Stimulated activated naive CD8-positive, alpha-beta T cell treated with anti-CD3 and anti-CD28 coated beads, Interleukin-15, Interleukin-2, amounts not matched to agents 100 U/mL and 50 U/mL, for 24 hours (primary cell): ENCODE results near the gene NPLOC4.

Experiments
- ATAC-seq: fragments of 150-1000 bp; cut with Tn5 transposase; one replicate; pipeline ENCODE4 v1.10.0; 2021
- DNase-seq: peaks from one replicate; pipeline ENCODE4 v3.0.0; 2021

NPLOC4 gene

DNA sequence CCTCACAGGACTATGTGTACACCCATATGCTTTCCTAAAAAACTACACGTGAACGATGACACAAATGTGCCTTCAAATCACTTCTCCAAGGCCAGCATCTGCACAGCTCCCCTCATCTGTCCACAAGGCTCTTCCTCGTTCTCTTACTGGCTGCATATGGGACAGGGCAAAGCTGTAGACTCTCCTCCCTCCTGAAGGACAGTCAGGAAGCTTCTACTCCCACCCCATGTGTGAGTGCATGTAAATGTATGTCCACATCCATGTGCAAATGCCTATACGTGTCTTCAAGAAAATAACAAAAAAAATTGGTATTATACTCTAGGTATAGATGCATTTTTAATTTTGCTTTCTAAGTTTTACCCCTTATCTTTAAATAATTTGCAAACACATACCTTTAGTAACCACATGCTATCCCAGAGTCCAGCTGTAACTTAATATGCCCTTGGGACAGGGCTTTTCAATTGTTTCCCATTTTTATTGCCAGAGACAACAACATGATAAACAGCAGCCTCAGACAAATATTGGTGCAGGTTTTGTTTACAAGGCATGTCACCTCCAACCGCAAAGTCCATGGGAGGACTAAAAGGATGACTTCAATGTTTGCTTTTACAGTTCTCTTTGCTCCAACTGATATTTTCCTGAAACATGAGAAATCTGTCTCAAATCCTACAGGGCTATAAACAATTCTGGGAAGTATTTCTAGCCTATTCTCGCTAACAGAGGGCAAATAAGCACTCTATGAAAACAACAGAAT lies 53.1 kb downstream of the NPLOC4 start:
- ATAC-seq = no peak
- no peak for DNase-seq

DNA sequence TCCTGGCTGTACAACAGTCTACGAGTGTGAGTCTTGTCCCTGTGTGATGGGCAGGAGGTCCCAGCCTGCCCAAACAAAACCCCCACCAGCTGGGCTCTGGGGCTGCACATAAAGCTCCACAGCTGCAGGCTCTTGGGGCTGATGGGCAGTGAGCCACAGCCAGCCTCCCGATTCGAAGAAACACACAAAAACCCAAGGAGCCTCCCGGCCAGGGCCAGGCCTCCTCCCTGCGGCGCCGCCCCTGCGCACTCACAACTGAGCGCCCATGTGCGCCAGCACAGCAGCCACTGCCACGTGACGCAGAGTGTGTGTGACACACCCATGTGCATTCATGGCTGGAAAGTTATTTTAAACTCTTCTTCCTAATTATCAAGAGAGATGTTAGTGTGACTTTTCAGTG lies 54.2 kb downstream of the NPLOC4 start:
- no peak for ATAC-seq
- DNase-seq = no peak

DNA sequence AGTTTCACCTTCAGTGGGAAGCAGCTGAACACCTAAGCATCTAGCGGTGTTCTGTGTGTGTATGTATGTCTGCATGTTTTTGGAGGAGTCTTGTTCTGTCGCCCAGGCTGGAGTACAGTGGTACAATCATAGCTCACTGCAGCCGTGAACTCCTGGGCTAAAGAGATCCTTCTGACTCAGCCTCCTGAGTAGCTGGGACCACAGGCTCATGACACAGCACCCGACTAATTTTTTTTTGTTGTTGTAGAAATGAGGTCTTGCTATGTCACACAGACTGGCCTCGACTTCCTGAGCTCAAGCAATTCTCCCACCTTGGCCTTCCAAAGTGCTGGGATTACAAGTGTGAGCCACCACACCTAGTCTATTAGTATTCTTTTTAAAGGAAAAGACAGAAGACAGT lies 54.6 kb downstream of the NPLOC4 start:
- no peak for DNase-seq
- ATAC-seq = no peak

DNA sequence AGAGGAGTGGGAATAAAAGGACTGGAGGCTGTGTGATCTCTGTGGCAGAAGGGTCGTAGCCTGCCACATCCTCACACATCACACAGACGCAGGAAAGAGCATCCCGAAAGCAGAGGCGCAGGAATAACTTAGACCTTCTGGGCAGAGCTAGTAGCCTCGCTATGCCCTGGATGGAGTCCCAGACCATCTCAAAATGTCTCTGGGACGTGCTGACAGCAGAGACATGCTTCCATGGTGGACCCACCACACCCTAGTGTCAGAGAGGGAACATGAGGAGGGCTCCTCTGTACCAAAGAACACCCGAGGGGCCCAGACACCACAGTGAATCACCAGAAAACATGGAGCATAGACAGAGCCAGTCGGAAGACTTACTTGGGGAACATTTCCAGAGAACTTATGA lies 55.2 kb downstream of the NPLOC4 start:
- no peak for ATAC-seq

DNA sequence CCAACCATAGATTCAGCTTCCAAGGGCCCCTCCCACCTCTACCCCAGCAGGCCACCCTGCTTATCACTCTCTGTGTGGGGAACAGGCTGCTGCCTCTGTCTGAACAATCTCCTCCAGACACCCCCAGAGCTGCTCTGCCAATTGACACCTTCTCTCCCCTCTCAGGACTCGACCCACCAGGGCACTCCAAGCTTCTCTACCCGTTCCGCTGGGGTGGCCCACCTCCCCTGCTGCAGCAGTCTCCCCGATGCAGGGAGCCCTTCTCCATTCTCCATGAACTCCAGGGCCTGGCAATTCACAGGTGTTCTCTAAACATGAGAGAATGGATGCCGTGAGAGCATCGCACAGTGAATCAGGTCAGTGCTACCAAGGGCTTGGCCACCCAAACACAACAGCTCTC lies 56.4 kb downstream of the NPLOC4 start:
- ATAC-seq (no peak), DNase-seq (no peak)

More for the DNA sequence above, 55.2 kb downstream of the NPLOC4 start:
- no peak for DNase-seq

DNA sequence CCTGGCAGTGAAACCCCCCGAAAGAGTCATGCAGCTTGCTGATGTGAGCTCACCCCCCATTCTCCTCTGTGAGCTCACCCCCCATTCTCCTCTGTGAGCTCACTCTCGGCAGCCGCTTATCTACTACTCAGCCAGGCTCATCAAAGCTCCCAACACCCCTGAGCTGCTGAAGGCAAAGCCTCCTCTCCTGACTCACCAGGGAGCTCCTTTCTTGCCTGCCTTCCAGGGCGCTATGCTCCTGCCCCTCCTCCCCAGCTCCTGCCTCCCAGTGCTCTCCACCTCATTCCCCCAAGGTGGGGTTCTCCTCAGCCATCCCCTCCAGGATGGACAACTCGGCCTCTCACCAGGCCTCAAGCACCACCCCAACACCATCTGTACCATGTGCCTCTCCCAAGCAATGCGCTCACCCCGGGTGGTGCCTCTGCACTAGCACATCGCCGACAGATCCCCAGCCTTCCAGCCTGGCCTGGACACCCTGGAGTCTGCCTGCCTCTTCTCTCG lies 57.0 kb downstream of the NPLOC4 start:
- ATAC-seq = no peak

DNA sequence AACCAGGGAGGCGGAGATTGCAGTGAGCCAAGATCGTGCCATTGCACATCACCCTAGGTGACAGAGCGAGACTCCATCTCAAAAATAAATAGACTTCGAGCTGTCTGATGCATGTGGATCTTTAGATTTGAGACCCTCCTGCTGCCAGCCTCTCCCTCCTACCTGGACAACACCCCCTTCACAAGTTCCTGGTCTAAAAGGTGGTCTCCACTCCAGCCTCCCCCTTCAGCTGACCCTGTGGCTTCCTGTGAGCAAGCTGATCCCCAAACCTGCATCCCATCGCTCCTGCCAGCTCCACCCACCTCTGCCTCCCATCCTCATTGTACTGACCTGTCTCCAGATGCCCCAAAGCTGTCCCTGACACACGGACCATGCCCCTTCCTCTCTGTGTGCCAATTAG lies 57.6 kb downstream of the NPLOC4 start:
- DNase-seq (no peak), ATAC-seq (no peak)

More for the DNA sequence above, 57.0 kb downstream of the NPLOC4 start:
- no peak for DNase-seq

DNA sequence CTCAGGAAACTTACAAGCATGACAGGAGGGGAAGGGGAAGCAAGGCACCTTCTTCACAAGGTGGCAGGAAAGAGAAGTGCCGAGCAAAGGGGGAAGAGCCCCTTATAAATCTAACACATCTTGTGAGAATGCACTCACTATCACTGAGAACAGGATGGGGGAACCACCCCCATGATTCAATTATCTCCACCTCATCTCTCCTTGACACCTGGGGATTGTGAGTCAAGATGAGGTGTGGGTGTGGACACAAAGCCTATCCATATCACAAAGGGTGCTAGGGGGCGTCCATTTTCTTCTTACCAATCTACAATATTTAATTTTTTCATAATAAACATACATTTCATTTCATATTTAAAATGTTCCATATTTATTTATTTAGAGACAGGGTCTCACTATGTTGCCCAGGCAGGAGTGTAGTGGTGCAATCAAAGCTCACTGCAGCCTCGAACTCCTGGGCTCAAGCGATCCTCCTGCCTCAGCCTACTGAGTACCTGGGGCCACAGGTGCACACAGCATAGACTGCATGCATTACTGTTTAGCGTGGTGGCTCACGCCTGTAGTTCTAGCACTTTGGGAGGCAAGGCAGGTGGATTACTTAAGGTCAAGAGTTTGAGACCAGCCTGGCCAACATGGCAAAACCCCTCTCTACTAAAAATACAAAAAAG lies 58.2 kb downstream of the NPLOC4 start:
- DNase-seq (no peak), ATAC-seq (peak; percentile 80)

DNA sequence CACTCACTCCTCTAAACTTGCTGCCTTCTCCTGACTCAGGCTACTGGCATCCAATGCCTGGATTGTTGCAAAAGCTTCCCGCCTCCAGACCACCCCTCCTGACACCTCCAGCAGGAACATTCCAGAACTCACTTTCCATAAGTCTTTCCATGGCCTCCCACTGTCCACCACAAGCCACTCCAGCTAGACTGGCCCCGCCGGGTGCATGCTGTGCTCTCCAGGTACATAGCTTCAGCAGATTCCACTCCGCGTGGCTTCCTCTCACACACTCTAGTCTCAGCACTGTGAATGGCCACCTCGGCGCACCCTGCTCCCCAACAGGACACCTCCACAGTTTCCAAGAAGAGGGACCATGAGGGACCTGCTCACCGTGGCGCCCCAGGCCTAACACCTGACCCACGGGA lies 58.9 kb downstream of the NPLOC4 start:
- ATAC-seq (no peak), DNase-seq (no peak)

DNA sequence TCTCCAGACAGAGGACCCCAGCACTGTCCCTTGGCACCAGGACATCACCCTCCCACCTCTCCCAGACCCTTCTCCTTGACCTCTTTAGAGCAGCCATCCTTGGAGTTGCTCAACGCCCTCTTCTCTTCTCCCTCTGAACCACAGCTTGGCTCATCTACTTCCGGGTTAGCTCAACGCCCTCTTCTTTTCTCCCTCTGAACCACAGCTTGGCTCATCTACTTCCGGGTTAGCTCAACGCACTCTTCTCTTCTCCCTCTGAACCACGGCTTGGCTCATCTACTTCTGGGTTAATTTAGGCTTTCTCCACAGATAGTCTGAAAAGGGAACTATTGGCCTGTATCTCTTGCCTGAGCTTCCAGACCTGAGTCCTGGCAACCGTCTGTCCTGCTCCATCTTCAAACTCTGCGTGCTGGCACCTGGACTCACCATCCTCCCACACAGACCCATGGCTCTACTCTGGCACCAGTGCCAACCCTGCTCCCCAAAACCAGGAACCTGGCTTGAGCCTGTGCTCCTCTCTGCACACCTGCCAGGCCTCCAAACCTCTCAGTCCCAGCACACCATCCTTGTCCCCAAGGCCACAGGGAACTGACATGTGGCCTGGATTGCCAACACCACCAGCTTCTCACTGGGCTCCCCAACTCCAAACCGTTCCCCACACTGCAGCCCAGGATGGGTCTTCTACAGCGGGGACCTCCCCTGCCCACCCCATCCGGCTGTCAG lies 59.5 kb downstream of the NPLOC4 start:
- DNase-seq = no peak
- ATAC-seq = no peak

DNA sequence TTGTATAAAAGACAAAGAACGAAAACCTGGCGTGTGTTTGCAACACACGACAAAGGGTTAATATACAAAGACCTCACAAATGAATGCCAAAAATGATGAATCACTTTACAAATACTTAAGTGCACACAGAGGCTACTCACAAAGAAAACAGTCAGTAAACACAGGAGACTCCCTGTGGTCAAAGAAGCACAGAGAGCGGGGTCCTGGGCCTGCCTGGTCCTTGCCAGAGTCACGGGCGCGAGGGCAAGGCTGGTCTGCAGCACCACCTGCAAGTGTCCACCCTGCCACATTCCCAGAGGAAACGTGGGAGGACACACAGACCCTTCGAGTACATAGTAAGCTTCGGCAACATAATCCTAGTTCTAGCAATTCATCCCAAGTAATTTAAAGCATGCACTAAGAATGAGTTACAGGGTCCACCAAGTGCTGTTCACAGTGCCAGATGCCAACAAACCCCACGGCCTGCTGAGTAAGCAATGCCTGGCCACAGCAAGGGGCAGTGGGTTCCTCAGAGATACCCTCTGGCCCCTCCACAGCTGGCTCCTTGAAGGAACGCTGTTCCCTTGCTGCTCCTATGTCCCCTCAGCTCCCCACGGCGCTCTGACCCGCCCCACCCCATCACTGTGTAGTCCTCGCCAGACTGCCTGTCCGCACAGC lies 60.2 kb downstream of the NPLOC4 start:
- DNase-seq (no peak), ATAC-seq (no peak)

DNA sequence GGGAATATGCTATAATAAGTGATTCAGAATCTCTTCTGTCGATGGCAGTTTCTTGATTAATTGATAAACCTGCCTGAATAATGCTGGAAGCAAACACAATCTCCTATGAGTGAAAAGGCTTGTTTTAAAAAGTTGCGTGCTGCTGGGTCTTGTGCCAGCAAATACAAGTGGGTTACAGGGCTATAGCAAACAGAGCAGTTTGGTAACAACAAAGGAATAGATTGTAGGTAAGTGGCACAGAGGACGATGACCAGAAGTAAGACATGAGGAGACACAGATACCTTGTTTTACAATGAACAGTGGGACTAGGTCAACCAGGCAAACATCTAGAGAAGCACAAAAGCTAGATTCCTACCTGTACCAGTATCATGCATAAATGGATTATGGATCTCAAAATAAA lies 61.1 kb downstream of the NPLOC4 start:
- ATAC-seq = no peak
- DNase-seq = no peak

DNA sequence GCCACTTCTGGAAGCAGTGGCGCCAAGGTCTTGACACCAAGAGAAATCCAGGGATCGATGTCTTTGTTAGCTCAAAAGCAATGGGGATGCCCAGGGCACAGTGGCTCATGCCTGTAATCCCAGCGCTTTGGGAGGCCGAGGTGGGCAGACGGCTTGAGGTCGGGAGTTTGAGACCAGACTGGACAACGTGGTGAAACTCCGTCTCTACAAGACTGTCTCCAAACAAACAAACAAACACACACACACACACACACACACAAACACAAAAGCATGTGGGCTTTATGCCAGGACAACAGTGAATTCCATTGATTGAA lies 62.3 kb downstream of the NPLOC4 start:
- DNase-seq (no peak), ATAC-seq (no peak)

DNA sequence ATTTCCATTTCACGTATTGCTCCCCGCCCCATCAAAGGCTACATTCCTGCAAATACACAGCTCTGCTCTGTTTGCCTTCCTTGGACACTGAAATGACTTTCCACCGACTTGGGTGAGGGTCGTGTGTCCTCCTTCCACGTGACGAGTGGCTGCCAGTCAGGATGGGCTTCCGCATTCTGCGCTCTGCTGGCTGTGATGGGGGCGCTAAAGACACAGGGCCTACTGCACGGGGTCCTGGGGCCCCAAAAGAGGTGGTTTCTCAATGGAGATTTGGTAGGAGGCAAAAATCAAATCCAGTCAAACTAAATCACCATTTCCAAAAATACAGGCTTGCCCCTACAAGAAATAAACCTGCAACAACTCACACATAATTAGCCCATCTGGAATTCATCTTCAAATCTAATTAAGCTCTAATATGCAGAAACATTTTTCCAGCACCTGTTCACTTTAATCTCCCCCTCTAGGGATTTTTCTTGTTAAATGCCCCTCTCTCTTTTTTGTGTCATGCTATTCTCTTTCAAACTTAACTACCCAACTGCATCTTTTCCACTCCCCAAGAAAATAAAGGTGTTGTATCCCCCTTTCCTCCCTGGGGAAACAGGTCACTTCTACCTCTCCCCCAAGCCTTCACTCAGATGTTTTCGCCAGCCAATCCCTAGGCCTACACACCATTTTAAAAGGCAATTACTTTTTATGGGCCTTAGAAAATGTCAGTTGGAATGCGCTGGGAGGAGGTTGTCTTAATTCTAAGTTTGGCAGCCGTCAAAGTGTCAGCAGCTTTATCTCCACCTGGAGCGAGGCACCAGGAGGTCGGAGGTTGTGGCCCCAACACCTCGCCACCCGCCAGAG lies 62.9 kb downstream of the NPLOC4 start:
- ATAC-seq (no peak), DNase-seq (no peak)

DNA sequence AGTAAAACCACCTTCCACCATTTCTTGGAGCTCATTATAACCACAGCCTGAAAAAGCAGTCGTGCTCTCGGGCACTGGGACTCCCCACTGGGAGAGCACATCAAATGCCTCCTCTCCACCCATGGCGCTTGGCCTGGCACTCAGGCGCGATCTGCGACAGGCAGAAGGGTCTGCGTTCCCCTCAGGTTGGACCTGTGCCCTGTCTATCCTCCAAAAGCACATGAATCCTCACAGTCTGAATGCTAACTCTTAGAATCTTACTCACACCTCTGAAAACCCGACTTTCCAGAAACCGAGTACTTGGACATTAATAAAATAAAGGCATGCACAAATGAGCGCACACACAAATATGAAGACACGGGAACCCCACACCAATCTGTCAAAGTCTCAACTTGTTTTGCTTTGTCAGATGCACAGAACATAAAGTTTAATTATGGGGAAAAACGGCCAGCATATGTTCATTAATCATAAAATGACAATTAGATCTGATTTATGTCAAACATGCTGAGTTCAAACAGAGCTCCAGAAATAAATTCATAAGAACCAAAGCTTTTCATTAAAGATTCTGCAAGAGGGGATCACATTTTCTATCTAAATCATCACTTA lies 64.2 kb downstream of the NPLOC4 start:
- ATAC-seq (no peak), DNase-seq (no peak)

DNA sequence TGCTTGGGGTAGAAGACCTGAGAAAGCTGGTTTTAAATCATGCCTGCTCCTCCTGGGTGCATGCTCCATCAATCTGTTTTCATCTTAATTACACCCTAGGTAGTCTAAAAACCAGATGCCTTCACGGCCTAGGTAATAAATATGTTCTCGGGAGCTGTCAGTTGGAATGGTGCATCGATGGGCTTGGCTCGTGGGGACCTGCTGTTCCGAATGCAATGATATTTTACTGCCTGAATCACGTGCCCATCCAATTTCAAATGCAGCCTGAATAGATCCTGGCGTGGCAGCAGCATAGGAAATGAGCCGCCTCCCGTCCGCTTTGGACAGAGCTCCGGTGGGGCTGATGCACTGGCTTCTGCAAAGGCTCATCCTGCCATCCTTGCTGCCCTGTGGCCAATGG lies 65.9 kb downstream of the NPLOC4 start:
- no peak for DNase-seq
- no peak for ATAC-seq

DNA sequence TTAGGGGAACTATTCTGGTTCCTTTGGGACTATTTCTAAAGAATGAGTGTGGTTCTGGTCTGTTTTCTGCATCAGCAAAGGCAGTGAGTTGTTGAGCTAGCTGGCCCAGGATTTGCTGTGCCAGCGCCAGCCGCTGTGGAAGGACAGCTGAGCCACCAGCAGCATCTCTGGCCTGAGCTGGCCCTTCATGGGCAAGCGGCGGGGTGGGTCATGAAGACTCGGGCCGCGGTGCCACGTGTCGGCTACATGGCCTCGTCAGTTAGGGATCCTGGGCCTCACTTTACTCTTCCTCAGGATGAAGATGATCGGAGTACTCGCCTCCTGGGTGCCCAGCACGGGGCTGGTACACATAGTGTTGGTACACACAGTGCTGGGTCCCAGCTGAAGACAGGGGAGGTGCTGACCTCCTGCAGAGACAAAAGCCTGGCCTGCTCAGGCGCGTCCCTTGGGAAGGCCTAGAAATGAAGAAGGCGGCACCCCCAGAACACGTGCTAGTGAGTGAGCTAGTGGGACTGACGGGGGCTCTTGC lies 66.9 kb downstream of the NPLOC4 start:
- no peak for DNase-seq
- ATAC-seq = no peak

DNA sequence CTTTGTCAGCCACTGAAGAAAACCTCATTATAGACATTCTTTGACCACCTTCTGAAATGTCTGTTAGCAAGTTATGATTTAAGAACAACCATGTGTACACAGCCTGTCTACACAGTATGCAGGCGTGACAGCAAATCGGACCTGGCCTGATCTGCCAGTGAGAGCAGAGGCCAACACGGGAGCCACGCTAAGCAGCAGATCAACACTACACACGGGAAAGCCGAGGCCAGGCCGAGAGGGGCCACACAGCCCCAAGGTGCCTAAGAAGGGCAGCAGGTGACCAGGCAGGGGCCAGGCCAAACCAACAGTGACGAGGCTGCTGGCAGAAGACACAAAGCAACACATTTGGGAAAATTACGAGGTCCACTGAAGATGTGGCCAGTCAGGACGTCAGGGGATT lies 68.5 kb downstream of the NPLOC4 start:
- DNase-seq (no peak), ATAC-seq (no peak)

DNA sequence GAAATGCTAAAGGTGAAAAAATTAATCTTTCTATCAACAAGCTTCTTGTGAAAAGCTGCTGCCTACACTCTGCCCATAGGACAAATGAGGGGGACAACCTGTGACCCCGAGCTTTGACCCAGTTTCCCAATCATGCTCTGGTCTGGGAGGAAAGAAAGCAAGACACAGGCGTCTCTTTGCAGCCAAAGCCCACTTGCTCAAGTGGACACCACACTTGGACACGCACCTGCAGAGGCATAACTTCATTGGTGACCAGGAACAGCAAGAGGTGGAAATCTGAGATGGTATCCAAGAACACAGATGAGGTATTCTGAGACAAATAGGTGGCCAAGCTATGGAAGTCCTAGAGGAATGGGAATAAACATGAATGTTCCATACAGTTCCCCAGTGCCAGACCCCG lies 69.7 kb downstream of the NPLOC4 start:
- ATAC-seq (no peak), DNase-seq (no peak)

DNA sequence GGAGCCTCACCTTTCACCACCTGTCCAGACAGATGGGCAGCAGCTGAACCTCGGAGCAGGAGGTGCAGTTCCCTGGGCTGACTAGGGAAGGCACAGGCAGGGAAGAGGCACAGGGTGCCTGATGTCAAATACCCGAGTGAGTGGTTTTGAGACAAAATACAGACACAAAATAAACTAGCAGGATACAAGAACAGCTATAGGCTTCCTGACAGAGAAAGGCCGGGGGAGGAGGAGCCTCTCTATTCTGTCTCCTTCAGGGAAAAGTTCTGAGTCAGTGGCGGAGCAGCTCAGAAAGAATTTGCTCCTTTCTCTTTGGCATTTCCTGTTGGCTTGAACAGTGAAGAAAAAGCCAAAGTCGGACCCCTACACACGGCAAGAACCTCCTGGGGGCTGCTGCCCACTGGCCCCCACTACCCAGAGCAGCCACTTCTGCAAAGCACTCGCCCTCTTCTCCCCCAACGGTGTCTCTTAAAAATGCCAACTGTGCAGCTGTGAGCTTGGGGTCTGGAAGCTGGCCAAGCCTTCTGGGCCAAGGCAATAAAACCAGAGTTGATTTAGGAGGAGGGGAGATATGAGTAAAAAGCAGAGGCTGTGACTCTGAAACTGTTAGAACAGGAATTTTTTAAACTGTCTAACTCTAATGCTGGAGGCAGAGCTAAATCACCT lies 70.3 kb downstream of the NPLOC4 start:
- ATAC-seq (no peak), DNase-seq (no peak)

DNA sequence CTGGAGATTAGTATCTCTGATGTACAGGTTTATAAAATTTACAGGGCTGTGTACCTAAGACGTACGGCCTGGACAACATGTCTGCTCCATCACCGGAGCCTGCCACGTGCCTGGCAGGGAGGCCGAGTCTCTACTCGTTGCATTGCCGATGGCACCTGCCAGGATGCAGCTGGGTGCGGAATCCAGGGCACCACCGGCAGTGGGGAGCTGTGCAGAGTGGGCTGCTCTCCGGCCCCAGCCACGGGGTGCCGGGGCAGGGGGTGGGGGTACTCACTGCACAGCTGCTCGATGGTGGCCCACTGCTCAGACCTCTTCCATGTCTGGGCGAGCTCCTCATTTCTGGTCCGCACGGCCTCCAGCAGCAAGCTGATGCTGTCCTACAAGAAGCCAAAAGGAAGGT lies 71.7 kb downstream of the NPLOC4 start:
- ATAC-seq = no peak
- DNase-seq = no peak
